HG02623 (cell line): Measurements from ENCODE around the gene SLC25A4.
"Not testable (repeated sequence)": the region's sequence is repeated elsewhere in the genome, so short reads cannot be mapped to it uniquely, and the experiment has no call there.

Experiments
- ATAC-seq: cut with Tn5 transposase; IDR thresholded peaks from one replicate; pipeline ENCODE4 v1.9.1; 2021; ENCODE audit warnings: moderate library complexity; ENCODE audit not compliant: unreplicated experiment

The SLC25A4 gene

DNA sequence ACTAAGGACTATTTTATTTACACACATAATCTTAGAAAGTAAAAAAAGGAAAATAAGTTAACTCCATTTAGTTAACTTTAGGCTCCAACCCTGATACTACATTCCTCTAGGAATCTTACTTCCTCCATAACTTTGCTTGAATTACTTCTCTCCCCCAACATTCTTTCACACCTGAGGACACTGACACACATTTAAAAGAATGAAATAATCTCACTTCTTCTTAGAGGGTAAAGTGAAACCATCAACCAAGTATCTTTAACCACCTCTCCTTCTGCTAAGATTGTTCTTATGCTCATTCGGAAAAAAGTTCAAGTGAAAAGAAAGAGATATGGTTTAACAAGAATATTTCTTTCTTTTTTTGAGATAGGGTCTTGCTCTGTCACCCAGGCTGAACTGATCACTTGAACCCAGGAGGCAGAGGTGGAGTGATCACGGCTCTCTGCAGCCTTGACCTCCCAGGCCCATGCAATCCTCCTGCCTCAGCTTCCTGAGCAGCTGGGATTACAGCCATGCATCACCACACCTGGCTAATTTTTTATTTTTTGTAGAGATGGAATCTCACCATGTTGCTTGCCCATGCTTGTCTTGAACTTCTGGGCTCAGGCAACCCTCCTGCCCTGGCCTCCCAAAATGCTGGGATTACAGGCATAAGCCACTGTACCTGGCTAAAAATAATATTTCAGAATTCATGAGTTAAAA, 28.5 kb downstream of the SLC25A4 start:
- ATAC-seq = peak; percentile 80

DNA sequence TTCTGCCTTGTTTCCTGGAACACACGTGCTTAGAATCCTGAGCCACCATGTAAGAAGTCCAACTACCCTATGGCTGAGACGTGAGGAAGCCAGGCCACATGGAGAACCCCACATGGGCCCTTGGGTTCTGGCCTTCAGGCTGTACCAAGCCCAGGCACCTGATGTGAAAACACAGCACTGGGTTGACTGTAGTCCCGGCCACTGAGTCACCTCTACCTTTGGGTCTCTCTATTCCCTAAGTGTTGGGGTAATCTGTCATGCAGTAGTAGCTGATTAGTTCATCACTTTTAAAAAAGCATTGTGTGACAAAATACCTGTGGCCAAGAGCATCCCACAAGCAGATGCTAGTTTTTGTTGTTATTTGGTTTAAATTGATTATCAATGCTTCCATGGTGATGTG, 36.4 kb downstream of the SLC25A4 start:
- ATAC-seq = no peak

DNA sequence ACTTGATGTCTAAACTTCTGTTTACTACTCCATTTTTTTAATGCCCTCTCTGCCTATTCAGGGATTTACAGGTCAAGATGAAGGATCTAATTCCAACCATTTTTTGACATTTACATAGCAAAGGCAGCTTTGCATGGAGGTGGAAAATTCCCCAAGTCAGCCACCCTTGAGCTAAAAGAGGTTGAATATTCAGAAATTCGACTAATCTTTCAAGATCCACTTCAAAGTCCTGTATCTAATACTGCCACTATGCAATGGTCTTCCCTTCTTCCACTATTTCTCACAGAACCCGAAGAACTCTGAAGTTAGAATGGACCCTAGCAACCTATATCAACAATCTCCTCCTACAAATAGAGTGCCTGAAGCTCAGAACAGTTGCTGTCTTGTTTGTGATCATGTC, 39.2 kb downstream of the SLC25A4 start:
- no peak for ATAC-seq

DNA sequence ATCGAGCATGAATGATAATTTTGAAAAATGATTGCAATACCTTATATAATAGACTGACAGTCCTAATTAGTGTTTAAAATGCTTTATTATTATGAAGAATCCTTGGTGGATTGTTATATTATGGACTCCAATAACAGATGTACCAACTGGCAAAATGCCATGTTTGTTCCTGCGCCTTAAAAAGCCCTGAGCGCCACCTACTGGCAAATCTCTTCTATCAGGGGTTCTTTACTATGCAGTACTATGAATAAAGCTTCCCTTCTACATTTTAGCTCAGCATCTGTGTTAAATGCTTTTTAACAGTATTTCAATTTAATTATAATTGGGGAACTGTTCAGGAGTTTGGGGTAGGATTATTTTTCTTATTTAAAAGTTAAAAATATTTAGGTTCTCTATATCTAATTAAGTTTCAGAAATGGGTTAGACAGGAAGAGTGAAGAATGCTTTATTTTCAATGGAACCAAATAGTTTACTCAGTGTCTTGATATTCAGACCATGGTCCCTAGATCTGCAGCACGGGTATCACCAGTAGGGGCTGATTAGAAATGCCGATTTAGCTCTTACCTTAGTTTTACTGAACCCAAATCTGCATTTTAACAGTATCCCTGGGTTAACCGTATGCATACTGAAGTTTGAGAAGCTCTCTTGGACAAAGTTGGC, 40.7 kb downstream of the SLC25A4 start:
- ATAC-seq = peak; percentile 57

DNA sequence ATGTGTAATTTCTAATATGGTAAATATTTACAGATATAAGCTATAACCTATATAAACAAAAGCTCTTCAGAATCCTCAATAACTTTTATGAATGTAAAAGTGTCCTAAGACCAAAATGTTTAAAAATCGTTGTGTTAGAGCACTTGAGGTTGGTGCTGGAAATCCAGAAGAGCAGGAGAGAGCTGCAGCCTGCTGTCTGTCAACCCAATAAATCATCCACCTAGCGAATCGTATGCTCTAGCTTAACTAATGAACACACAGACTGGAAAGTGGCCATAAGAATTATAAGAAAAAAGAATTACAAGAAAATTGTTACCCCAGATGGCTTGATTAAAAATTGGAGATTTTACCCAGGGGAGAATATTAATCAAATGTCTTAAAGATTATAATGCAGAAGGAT, 43.7 kb downstream of the SLC25A4 start:
- ATAC-seq = no peak

DNA sequence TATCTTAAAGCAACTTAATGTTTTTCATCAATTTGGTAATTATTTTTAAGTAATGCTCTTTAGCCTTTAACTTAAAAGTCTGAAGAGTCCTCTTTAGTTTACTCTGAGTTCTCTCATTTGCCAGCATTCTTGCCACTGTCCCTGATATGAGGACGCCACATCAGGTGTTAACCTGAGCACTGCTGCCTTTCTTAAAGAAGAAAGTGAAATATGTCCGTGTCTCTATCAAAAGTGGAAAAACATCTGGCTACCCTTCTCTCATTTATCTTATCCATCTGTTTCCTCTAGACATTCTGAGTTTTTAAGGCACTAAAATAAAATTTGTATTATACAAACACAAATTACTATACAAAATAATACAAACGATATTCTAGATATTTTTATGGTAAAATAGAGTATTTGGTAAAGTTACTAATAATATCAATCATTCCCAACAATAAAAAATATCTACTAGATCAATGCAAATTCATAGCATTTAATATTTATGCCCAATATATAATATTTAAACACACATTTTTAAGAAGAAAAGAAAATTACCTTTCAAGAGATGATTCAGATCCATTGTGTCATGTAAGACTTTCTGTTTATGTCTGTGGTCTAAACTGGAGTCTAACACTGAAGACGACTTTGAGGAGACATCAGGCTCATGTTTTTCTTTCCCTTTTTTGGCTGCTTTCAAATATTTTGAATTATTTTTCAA, 46.7 kb downstream of the SLC25A4 start:
- ATAC-seq = no peak

DNA sequence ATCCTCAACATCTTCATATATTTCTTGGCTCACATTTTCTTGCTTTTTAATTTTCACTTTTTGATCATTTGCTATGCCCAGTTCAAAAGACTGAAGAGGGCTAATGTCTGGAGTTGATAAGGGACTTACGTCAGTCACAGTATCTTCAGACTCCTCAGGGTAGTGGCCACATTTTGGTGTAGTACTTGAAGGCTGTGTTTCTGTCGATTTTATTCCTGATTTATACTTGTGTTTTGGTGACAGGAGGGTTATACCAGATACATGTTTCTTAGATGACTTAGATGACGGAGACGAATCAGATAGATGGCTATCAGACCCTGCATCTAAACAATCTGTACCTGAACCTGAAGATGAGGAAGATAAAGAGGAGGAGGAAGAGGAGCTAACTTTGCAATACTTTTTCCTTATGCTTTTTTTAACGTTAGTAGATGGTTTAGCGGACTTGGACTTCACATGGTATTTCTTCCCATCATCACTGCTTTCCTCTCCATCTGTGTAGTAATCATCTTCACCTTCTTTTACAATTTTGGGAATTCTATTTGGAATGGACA, 47.3 kb downstream of the SLC25A4 start:
- no peak for ATAC-seq

DNA sequence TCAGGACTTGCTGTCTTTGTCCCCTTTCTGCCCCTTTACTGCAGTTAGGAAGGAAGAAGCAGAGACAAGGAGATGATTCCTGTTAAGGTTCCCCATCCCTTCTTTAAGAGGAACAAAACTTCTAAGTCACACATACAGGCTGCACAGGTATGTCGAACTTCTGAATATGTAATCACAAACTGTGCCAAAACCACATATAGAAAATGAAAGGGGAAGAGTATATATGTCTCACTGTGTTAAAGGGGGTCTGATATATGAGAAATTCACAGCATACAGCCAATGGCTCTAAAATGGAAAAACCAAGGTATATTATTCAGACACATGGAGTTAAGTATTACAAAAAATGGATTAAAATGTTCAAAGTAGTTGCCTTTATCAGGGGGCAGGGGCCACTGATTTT, 49.0 kb downstream of the SLC25A4 start:
- peak; percentile 83 for ATAC-seq

DNA sequence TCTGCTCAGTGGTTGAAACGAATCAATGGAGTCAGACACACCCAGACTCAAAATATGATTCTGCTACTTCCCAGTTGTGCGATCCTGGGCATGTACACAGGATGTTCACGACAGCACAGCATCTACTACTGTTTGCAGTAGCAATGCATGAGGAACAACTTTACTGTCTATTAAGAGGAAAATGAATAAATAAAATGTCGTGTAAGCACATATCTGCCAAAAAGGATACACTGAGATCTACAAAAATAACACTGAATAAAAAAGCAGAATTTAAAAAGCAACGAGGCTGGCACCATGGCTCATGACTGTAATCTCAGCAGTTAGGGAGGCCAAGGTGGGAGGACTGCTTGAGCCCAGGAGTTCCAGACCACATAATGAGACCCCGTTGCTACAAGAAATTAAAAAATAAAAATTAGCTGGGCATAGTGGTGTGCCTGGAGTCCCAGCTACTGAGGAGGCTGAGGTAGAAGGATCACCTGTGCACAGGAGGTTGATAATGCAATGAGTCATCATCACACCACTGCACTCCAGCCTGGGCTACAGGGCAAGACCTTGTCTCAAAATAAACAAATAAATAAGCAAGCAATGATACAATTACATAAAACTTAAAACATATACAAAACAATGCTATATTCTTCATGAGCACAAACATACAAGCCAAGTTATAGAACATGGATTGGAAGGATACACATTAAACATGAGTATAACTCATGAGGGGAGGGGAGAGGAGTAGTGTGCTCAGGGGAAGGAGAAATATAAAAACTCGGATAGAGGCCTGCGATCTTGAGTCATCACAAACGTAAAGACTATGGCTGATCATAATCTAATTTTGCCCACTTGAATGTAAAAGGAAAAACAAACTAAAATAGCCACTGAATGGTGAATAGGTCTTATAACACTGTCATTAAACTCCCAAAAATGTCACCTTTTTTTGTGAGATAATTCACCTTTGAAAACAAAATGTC, 52.1 kb downstream of the SLC25A4 start:
- no peak for ATAC-seq

DNA sequence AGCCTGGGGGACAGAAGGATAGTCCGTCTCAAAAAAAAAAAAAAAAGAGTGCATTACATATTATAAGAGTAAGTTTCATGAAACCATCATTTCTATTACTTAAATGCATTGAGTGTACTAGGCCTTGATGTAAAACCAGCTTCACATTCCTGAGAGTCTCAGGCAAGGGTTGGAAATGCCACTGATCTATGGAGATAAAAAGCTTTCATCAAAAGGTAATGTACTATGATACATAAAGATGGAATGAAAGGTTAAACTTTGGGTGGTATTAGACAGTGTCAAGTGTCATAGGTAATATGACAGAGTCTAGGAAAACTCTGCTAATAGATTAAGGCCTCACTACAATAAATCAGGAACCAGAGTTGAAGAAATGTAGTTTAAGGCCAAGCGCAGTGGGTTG, 53.4 kb downstream of the SLC25A4 start:
- ATAC-seq = no peak

DNA sequence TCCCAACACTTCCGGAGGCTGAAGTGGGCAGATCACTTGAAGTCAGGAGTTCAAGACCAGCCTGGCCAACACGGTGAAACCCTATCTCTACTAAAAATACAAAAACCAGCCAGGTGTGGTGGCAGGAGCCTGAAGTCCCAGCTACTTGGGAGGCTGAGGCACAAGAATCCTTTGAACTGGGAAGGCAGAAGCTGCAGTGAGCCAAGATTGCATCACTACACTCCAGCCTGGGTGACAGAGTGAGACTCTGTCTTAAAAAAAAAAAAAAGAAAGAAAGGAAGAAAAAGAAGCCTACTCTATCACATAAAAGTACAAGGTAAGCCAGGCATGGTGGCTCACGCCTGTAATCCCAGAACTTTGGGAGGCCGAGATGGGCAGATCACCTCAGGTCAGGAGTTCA, 55.1 kb downstream of the SLC25A4 start:
- not testable (repeated sequence) for ATAC-seq
